Jurkat, Clone E6-1 (cell line): ENCODE measurements around the gene HBEGF. TPM values are rescaled to one million over a fixed set of nuclear protein-coding genes. Genes with fewer than 3 reads are reported as not detected.
A peak's percentile ranks its signal among the peaks of the same experiment; 100 is the strongest.

Experiments used
- DNase-seq: peaks from one replicate; pipeline ENCODE4 v3.0.0-alpha.2; 2011; ENCODE audit warnings: low read depth, low spot score
- H3K4me3 ChIP-seq: 2 replicates; pipeline ENCODE4 v1.5.1; 2011; ENCODE audit warnings: mild to moderate bottlenecking, low read length, control low read depth, moderate library complexity
- polyA plus RNA-seq: library from polyadenylated mRNA; unstranded; fragments of >200 nt; gene quantifications from one replicate; pipeline ENCODE4 v1.2.1, GENCODE V29; 2012; ENCODE audit warnings: missing spikeins; ENCODE audit not compliant: insufficient read length, insufficient read depth

HBEGF gene, protein sequence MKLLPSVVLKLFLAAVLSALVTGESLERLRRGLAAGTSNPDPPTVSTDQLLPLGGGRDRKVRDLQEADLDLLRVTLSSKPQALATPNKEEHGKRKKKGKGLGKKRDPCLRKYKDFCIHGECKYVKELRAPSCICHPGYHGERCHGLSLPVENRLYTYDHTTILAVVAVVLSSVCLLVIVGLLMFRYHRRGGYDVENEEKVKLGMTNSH
- polyA plus RNA-seq: 3.3 TPM

- DNase-seq: no peak
- peak within 1 kb of the TSS; percentile 57 for H3K4me3 ChIP-seq
Measured at GRCh38 chr5:140346348-140347221, at the start of gene HBEGF. Gene HBEGF (minus strand): TSS chr5:140346603. CDS start chr5:140346328, 275 bp downstream.

DNA sequence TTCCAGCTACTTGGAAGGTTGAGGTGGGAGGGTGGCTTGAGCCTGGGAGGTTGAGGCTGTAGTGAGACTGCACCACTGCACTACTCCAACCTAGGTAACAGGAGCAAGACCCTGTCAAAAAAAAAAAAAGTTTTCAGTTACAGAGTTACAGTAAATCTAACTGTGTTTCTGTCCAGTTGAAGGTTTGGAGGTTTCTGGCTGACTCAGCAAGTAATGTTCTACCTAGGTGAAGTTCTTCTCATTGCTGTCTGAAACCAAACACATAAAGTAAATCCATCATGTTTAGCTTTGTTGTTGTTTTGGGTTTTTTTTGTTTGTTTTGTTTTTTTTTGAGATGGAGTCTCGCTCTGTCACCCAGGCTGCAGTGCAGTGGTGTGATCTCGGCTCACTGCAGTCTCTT lies 47.3 kb upstream of the HBEGF start:
- no peak overlapping the region for H3K4me3 ChIP-seq
- no peak for DNase-seq

DNA sequence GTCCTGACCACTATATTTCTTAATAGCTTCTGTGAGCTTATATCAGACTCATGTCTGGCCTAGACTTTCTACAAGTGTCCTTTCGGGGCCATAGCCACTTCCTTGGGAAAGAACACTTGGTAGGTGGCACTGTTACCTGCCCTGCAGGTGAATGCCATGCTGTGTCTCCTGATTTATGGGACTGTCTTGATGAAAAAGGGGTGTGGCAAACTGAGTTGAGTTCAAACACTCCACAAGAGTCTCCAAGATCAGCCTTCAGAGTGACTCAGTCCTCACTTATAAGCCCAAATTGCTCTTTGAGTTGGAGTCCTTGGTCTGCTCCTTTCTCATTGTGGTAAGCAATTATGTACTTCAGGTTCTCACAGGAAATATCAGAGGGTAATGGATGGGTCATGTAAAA lies 45.3 kb upstream of the HBEGF start:
- no peak for DNase-seq
- H3K4me3 ChIP-seq: no peak overlapping the region

- DNase-seq: no peak
- H3K4me3 ChIP-seq: no peak overlapping the region
Measured at GRCh38 chr5:140391312-140391711, 44.9 kb upstream of the HBEGF start.

GRCh38 chr5:140388052-140388451 lies 41.6 kb upstream of the HBEGF start:
- DNase-seq: no peak
- no peak overlapping the region for H3K4me3 ChIP-seq

- DNase-seq: no peak
- H3K4me3 ChIP-seq: no peak overlapping the region
Measured at GRCh38 chr5:140383300-140383699, 36.9 kb upstream of the HBEGF start.

- H3K4me3 ChIP-seq: no peak overlapping the region
- DNase-seq: no peak
Measured at GRCh38 chr5:140382866-140383265, 36.5 kb upstream of the HBEGF start.

DNA sequence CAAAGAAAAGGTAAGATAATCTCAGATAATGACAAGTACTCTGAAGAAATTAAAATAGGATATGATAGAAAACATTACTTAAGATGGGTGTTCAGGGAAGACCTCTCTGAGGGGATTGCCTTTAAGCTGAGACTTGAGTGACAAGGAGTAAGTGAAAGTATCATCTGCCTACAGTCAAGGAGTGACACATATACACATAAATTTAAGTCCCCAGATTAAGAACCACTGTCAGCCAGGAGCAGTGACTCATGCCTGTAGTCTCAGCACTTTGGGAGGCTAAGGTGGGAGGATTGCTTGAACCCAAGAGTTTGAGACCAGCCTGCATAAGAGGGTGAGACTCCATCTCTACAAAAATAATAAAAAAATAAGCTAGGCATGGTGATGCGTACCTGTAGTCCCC lies 35.6 kb upstream of the HBEGF start:
- no peak overlapping the region for H3K4me3 ChIP-seq
- DNase-seq: no peak

DNA sequence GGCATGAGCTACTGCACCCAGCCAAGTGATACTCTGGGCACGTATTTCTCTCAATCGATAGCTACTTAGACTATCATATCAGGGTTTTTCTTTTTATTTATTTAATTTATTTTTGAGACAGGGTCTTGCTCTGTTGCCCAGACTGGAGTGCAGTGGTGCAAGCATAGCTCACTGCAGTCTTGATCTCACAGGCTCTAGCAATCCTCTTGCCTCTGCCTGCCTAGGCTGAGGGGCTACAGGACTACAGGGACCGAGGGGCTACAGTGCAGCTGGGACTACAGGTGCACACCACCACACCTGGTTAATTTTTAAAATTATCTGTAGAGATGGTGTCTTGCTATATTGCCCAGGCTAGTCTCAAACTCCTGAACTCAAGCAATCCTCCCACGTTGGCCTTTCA lies 34.9 kb upstream of the HBEGF start:
- DNase-seq: no peak
- no peak overlapping the region for H3K4me3 ChIP-seq

DNA sequence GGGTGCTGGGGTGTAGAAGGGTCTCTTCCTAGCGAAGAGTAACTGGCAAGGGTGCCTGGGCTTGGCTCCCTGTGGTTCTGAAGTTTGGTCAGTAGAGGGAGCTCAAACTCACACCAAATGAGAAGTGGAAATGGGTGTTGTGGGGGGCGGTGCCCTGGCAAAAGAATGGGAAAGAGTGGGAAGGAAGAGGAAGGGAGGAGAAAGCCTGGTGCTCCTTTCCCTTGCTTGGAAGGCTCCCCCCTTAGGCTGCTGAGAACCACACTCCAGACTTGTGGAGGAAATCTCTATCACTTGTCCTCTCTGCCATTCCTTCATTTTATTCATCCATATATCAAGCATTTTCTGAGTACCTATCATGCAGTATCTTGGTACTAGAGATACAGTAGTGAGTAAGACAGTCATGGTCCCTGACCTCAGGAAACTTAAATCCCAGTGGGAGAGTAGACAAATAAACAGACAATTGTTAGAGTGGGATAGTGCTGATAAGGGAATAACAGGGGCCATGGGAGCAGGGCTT lies 26.6 kb upstream of the HBEGF start:
- H3K4me3 ChIP-seq: no peak overlapping the region
- no peak for DNase-seq

DNA sequence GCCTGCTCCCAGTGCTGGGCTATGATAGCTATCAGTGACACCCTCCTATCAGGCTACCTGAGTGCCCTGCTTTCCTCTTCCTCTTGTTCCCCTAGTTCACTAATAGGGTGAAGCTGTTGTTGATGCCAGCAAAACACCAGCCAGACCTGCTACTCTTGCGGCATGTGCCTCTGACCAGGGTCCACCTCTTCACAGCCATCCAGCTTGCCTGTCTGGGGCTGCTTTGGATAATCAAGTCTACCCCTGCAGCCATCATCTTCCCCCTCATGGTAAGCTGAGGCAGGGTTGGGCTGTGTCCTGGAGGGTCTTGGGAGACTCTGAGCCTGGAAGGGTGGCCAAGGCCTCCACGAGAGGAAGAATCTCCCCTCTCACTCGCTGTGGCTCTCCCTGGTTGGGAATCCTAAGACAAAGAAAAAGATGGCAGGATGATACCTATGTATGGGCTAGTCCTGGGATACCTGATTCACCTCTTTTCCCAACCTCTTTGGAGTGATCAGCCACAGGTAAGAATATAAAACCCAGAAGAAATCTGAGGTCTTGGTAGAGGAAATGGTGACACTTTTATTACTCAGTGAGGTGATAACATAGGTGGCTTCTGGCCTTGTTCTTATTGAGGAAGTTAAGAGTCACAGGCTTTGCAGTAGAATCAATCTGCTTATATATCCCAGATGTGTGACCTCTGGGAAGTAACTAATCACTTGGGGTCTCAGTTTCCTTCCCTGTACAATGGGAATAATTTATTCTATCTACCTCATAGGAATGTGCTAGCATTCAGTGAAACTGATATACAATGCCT lies 25.2 kb upstream of the HBEGF start:
- no peak overlapping the region for H3K4me3 ChIP-seq
- no peak for DNase-seq

DNA sequence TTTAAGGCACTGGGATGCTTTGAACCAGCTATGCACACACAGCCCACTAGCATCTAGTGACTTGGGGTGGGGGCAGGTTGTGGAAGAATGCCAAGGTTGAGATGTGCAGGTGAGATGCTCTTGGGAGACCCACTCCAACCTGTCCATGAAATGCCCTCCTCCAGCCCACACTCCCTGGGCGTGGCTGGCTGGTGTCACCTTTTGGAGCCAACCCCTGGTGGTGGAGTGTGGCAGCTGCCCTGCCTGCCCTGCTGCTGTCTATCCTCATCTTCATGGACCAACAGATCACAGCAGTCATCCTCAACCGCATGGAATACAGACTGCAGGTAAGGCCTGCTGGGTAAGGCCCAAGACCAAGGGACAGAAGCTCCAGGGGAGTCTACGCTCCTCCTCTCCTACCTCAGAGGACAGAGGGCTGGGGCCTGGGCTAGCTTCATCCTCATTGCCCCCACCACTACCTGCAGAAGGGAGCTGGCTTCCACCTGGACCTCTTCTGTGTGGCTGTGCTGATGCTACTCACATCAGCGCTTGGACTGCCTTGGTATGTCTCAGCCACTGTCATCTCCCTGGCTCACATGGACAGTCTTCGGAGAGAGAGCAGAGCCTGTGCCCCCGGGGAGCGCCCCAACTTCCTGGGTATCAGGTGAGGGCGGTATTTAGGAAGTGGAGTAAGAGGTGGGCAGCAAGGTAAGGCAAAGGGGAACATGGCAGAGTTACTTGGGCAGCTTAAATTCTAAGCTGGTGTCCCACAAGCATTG lies 21.0 kb upstream of the HBEGF start:
- no peak overlapping the region for H3K4me3 ChIP-seq
- no peak for DNase-seq

GRCh38 chr5:140366589-140367255 lies 20.3 kb upstream of the HBEGF start:
- H3K4me3 ChIP-seq: no peak overlapping the region
- no peak for DNase-seq

DNA sequence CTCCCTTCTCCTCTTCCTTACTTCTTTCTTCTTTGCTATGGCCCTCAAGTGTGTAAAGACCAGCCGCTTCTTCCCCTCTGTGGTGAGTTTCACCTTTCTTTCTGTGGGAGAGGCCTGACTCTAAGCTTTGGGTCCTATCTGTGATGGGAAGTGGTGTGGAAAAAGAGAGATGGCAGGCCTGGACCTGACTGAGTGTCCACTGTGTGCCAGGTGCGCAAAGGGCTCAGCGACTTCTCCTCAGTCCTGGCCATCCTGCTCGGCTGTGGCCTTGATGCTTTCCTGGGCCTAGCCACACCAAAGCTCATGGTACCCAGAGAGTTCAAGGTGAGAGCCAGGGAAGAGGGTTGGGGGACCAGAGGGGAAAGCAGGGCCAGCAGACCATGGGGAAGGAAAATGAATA lies 19.5 kb upstream of the HBEGF start:
- no peak overlapping the region for H3K4me3 ChIP-seq
- no peak for DNase-seq

DNA sequence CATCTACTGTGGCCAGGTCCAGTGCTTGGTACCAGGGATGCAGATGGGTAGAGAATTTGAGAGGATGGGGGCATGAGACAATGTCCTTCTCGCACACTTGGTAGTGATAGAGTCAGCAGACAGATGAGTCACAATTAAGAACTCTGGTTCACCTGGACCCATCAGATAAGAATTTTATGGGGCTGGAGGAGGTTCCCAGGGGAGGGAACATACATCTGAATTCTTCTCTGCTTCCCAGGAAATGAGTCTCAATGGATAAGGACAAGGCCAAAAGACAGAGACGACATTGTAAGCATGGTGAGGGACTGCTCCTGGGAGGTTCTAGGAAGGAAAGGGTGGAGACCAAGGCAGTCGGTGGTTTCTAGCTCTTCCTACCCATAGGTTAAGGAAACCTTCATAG lies 18.9 kb upstream of the HBEGF start:
- H3K4me3 ChIP-seq: no peak overlapping the region
- no peak for DNase-seq

DNA sequence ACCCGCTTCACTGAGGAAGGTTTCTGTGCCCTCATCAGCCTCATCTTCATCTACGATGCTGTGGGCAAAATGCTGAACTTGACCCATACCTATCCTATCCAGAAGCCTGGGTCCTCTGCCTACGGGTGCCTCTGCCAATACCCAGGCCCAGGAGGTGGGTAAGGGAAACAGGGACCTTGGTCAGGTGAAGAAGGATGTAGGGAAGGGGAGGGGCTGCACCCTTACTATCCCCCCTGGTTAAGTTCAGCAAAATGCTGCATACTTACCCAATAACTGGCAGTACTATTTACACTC lies 18.0 kb upstream of the HBEGF start:
- DNase-seq: no peak

GRCh38 chr5:140363631-140364471 lies 17.4 kb upstream of the HBEGF start:
- no peak for DNase-seq
- H3K4me3 ChIP-seq: no peak overlapping the region

More for the DNA sequence above, 18.0 kb upstream of the HBEGF start:
- no peak overlapping the region for H3K4me3 ChIP-seq
